ENCODE results near the gene CSMD2.

CSMD2 gene

GRCh38 chr1:33898881-33899280 is 266.1 kb downstream of the CSMD2 start:
- H3K4me3 Mint-ChIP-seq: no peak overlapping the region
- CTCF ChIA-PET: no interaction called here
- DNase-seq: no peak
- no peaks in the 10 kb centered on the region for H3K4me1 Mint-ChIP-seq
- peaks cover 11% of the 10 kb centered on the region for H3K27me3 Mint-ChIP-seq
- no peak overlapping the region for H3K27ac Mint-ChIP-seq
- H3K9me3 Mint-ChIP-seq: no peaks in the 10 kb centered on the region
- H3K36me3 Mint-ChIP-seq: no peaks in the 10 kb centered on the region

DNA sequence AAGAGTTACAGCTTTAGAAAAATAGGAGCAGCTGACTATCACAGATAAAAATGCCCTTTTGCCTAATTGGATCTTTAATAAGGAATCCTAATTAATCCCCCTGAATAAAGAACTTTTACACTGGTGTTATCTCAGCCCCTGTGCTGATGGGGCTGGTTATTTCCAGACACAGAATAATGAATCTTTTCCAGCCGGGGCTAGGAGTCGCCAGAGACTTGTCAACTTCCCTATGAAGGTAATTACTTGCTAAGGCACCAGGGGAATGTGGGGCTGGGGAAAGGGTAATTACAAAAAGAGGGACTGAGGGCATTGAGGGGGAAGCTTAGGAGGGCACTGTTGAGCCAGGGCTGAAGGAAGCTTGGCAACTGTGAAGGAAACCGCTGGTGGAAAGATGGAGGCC is 266.6 kb downstream of the CSMD2 start:
- Mint-ChIP-seq H3K9me3 (no peaks in the 10 kb centered on the region), H3K27me3 (peaks cover 11% of the 10 kb centered on the region), H3K36me3 (no peaks in the 10 kb centered on the region), H3K4me1 (no peaks in the 10 kb centered on the region), H3K4me3 (no peak overlapping the region), H3K27ac (no peak overlapping the region)
- DNase-seq: no peak
- CTCF ChIA-PET: no interaction called here

DNA sequence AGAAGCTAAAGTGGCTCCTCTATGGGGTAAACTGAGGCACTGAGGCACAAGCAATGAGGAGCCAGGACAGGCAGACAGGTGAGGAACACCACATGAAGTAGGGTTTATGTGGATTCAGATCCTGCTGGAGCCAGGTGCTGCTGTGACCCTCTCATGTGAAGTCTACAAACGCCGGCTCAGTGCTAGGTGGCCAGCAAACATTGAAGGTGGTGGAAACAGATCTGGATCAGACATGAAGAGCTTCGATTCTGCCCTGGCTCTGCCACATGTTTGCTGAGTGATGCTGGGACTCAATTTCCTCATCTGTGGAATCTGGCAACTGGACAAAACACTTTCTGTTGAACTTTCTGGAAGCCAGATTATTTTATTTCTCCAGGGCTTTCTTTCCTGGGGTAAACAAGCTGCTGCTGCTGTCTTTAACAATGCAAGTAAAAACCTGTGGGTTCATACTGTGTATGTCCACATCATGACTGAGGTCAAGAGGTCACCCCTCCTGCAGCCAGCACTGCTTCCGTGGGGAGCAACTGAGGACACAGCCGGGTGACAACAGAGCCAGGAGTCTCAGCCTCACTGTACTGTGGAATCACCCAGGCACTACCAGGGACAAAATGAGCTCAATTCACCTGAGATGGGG is 267.8 kb downstream of the CSMD2 start:
- no peaks in the 10 kb centered on the region for H3K36me3 Mint-ChIP-seq
- H3K27ac Mint-ChIP-seq: no peak overlapping the region
- H3K4me1 Mint-ChIP-seq: no peaks in the 10 kb centered on the region
- no peak overlapping the region for H3K4me3 Mint-ChIP-seq
- CTCF ChIA-PET: no interaction called here
- no peaks in the 10 kb centered on the region for H3K9me3 Mint-ChIP-seq
- H3K27me3 Mint-ChIP-seq: peaks cover 4% of the 10 kb centered on the region
- no peak for DNase-seq

DNA sequence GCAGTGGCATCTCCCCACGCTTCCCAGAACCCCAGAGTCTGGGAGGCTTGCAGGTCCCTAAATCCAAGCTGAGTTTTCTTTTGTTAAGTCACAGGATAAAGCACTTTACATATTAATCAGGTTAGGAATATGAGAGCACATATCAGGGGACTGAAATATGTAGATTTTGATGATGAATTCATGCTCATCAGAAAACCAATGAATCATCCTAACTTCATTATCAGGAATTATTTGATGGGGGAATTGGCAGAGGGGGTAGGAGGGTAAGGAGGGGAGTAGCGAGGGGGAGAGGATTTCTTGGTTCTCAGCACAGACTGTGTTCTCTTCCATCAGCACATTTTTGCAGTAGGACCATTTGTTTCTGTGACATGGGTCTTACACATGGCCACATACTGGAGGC is 269.1 kb downstream of the CSMD2 start:
- Mint-ChIP-seq H3K36me3 (no peaks in the 10 kb centered on the region), H3K27ac (no peak overlapping the region), H3K4me3 (no peak overlapping the region), H3K9me3 (no peaks in the 10 kb centered on the region), H3K27me3 (peaks cover 3% of the 10 kb centered on the region), H3K4me1 (no peaks in the 10 kb centered on the region)
- CTCF ChIA-PET: no interaction called here
- DNase-seq: no peak

GRCh38 chr1:33895396-33895795 is 269.6 kb downstream of the CSMD2 start:
- no peak overlapping the region for H3K4me3 Mint-ChIP-seq
- H3K9me3 Mint-ChIP-seq: no peaks in the 10 kb centered on the region
- peaks cover 3% of the 10 kb centered on the region for H3K27me3 Mint-ChIP-seq
- CTCF ChIA-PET: no interaction called here
- no peaks in the 10 kb centered on the region for H3K4me1 Mint-ChIP-seq
- no peak overlapping the region for H3K27ac Mint-ChIP-seq
- no peak for DNase-seq
- H3K36me3 Mint-ChIP-seq: no peaks in the 10 kb centered on the region

GRCh38 chr1:33893147-33893830 is 271.7 kb downstream of the CSMD2 start:
- CTCF ChIA-PET: interaction anchor here (1.2 kb wide), 1 partner anchor 260 kb away, joined by 3 read pairs; no protein-coding TSS in a partner anchor
- Mint-ChIP-seq H3K4me3 (no peak overlapping the region), H3K9me3 (no peaks in the 10 kb centered on the region), H3K4me1 (no peaks in the 10 kb centered on the region), H3K27ac (no peak overlapping the region), H3K27me3 (no peaks in the 10 kb centered on the region), H3K36me3 (no peaks in the 10 kb centered on the region)
- no peak for DNase-seq

- CTCF ChIA-PET: no interaction called here
- peaks cover 6% of the 10 kb centered on the region for H3K27me3 Mint-ChIP-seq
- DNase-seq: no peak
- no peaks in the 10 kb centered on the region for H3K9me3 Mint-ChIP-seq
- no peak overlapping the region for H3K27ac Mint-ChIP-seq
- H3K36me3 Mint-ChIP-seq: no peaks in the 10 kb centered on the region
- H3K4me3 Mint-ChIP-seq: no peak overlapping the region
- no peaks in the 10 kb centered on the region for H3K4me1 Mint-ChIP-seq
Observed at GRCh38 chr1:33886496-33886895, 278.5 kb downstream of the CSMD2 start.

DNA sequence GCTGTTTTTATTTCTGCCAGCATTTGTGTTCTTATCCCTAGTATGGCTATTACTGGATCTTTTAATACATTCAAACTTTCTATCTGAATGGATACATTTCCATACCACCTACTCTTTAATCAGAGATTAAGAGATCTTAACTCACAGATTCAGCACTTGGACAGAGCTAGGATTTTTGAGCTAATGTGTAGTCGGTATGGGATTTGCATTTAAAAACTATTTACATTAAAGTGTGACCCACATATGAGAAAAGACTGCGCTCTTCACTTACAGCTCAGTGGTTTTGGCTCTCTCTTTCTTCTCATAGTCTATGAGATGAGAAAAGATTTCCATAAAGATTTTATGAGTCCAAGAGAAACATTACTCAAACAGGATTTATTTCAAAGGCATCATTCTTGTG is 284.7 kb downstream of the CSMD2 start:
- no peak for DNase-seq
- H3K27me3 Mint-ChIP-seq: peaks cover 5% of the 10 kb centered on the region
- CTCF ChIA-PET: no interaction called here

DNA sequence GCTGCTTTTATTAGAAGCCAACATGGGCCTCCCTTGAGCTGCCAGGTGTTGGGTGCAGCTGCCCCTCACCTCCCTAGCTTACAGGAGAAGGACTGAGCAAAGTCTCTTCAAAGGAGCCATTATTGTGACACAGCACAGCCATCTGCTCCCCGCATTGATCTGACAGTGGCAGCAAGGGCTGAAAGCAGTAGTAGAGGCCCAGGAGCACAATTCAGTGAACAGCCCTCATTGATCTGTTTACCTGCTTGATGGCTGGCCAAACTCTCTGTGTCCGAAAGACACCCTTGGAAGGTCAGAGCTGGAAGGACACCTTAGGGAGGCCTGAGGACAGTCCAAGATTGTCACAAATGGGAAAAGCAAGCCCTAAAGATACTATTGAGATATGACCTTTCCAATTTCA is 286.6 kb downstream of the CSMD2 start:
- Mint-ChIP-seq H3K27ac (no peak overlapping the region), H3K4me1 (no peaks in the 10 kb centered on the region)
- CTCF ChIA-PET: no interaction called here

More for the DNA sequence above, 284.7 kb downstream of the CSMD2 start:
- Mint-ChIP-seq H3K4me1 (no peaks in the 10 kb centered on the region), H3K36me3 (no peaks in the 10 kb centered on the region), H3K4me3 (no peak overlapping the region), H3K9me3 (no peaks in the 10 kb centered on the region), H3K27ac (no peak overlapping the region)

GRCh38 chr1:33876970-33877650 is 287.9 kb downstream of the CSMD2 start:
- Mint-ChIP-seq H3K4me1 (no peaks in the 10 kb centered on the region), H3K9me3 (no peaks in the 10 kb centered on the region), H3K27ac (no peak overlapping the region), H3K27me3 (peaks cover 5% of the 10 kb centered on the region), H3K36me3 (no peaks in the 10 kb centered on the region), H3K4me3 (no peak overlapping the region)
- CTCF ChIA-PET: no interaction called here
- DNase-seq: no peak

More for the DNA sequence above, 286.6 kb downstream of the CSMD2 start:
- Mint-ChIP-seq H3K27me3 (peaks cover 5% of the 10 kb centered on the region), H3K4me3 (no peak overlapping the region), H3K36me3 (no peaks in the 10 kb centered on the region), H3K9me3 (no peaks in the 10 kb centered on the region)
- DNase-seq: no peak

DNA sequence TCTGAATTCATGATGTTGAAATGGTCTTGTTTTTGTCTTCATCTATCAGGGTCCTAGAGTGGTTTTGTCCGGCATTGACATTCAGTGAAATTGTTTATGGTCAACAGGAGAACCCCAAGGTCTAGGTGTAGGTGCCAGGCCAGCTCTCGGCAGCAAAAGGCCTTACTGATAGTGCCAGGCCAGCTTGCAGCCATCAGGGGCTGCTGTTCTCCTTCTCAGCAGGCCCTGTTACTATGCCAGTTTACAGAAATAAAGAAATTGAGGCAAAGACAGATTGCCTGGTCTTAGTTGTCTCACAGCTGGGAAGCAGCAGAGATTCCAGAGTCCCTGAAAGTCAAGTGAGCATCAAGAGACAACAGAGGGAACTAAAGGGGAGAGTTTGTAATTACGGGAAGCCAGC is 289.2 kb downstream of the CSMD2 start:
- Mint-ChIP-seq H3K4me1 (no peaks in the 10 kb centered on the region), H3K4me3 (no peak overlapping the region), H3K27me3 (peaks cover 5% of the 10 kb centered on the region)

GRCh38 chr1:33874636-33875035 is 290.4 kb downstream of the CSMD2 start:
- Mint-ChIP-seq H3K27me3 (peaks cover 5% of the 10 kb centered on the region), H3K36me3 (no peaks in the 10 kb centered on the region), H3K9me3 (no peaks in the 10 kb centered on the region), H3K27ac (no peak overlapping the region), H3K4me1 (no peaks in the 10 kb centered on the region), H3K4me3 (no peak overlapping the region)
- CTCF ChIA-PET: no interaction called here
- DNase-seq: no peak

More for the DNA sequence above, 289.2 kb downstream of the CSMD2 start:
- DNase-seq: no peak
- no peak overlapping the region for H3K27ac Mint-ChIP-seq
- H3K9me3 Mint-ChIP-seq: no peaks in the 10 kb centered on the region
- H3K36me3 Mint-ChIP-seq: no peaks in the 10 kb centered on the region
- CTCF ChIA-PET: no interaction called here

- Mint-ChIP-seq H3K27me3 (no peaks in the 10 kb centered on the region), H3K27ac (no peak overlapping the region), H3K36me3 (no peaks in the 10 kb centered on the region), H3K9me3 (no peaks in the 10 kb centered on the region), H3K4me1 (no peaks in the 10 kb centered on the region), H3K4me3 (no peak overlapping the region)
- CTCF ChIA-PET: no interaction called here
- DNase-seq: no peak
Observed at GRCh38 chr1:33872683-33873082, 292.3 kb downstream of the CSMD2 start.

GRCh38 chr1:33872275-33872674 is 292.8 kb downstream of the CSMD2 start:
- Mint-ChIP-seq H3K36me3 (no peaks in the 10 kb centered on the region), H3K27me3 (no peaks in the 10 kb centered on the region), H3K4me1 (no peaks in the 10 kb centered on the region), H3K27ac (no peak overlapping the region), H3K9me3 (no peaks in the 10 kb centered on the region), H3K4me3 (no peak overlapping the region)
- CTCF ChIA-PET: no interaction called here
- no peak for DNase-seq

- Mint-ChIP-seq H3K4me3 (no peak overlapping the region), H3K27ac (no peak overlapping the region), H3K27me3 (peaks cover 4% of the 10 kb centered on the region), H3K9me3 (no peaks in the 10 kb centered on the region), H3K36me3 (no peaks in the 10 kb centered on the region), H3K4me1 (no peaks in the 10 kb centered on the region)
- CTCF ChIA-PET: no interaction called here
- DNase-seq: no peak
Observed at GRCh38 chr1:33867684-33868083, 297.3 kb downstream of the CSMD2 start.
